MM.1S (cell line): Measurements from ENCODE around the gene SMG6.
A peak's percentile ranks its signal among the peaks of the same experiment; 100 is the strongest.

Experiments used
- DNase-seq: peaks from one replicate; pipeline ENCODE4 v3.0.0-alpha.2; 2015
- H2AFZ ChIP-seq: fragments of 300-600 bp; sonication (generic); 2 replicates; pipeline ENCODE4 v1.6.0; 2016; ENCODE audit warnings: antibody characterized with exemption, low read length
- H3F3A ChIP-seq: fragments of 300-600 bp; sonication (generic); 2 replicates; pipeline ENCODE4 v1.6.1; 2016; ENCODE audit warnings: mild to moderate bottlenecking, antibody characterized with exemption, low read length, moderate library complexity, mixed read lengths; ENCODE audit not compliant: insufficient read depth
- H3K27ac ChIP-seq: fragments of 300-600 bp; sonication (generic); 2 replicates; pipeline ENCODE4 v1.5.1; 2016; ENCODE audit warnings: mild to moderate bottlenecking, low read length
- H3K27me3 ChIP-seq: fragments of 300-600 bp; sonication (generic); replicated peaks from 2 replicates; pipeline ENCODE4 v1.6.0; 2016; ENCODE audit warnings: low read length; ENCODE audit not compliant: insufficient read depth
- H3K36me3 ChIP-seq: fragments of 300-600 bp; sonication (generic); replicated peaks from 2 replicates; pipeline ENCODE4 v1.6.1; 2016; ENCODE audit warnings: mild to moderate bottlenecking, low read length, mixed read lengths; ENCODE audit not compliant: insufficient read depth
- H3K4me1 ChIP-seq: fragments of 300-600 bp; sonication (generic); 2 replicates; pipeline ENCODE4 v1.6.1; 2016; ENCODE audit warnings: low read length, mixed read lengths
- H3K4me2 ChIP-seq: fragments of 300-600 bp; sonication (generic); 2 replicates; pipeline ENCODE4 v1.6.0; 2016; ENCODE audit warnings: low read depth, low read length
- H3K4me3 ChIP-seq: fragments of 300-600 bp; sonication (generic); 2 replicates; pipeline ENCODE4 v1.5.1; 2016; ENCODE audit warnings: low read length, mixed read lengths
- H3K79me2 ChIP-seq: fragments of 300-600 bp; sonication (generic); 2 replicates; pipeline ENCODE4 v1.6.1; 2016; ENCODE audit warnings: mixed run types, low read length, mixed read lengths
- H3K9ac ChIP-seq: fragments of 300-600 bp; sonication (generic); 2 replicates; pipeline ENCODE4 v1.6.1; 2016; ENCODE audit warnings: low read length, mixed read lengths
- H3K9me2 ChIP-seq: fragments of 300-600 bp; sonication (generic); replicated peaks from 2 replicates; pipeline ENCODE4 v1.6.1; 2016; ENCODE audit warnings: mild to moderate bottlenecking, low read length, mixed read lengths; ENCODE audit not compliant: insufficient read depth
- H3K9me3 ChIP-seq: fragments of 300-600 bp; sonication (generic); replicated peaks from 2 replicates; pipeline ENCODE4 v1.6.1; 2016; ENCODE audit warnings: mild to moderate bottlenecking, low read length, mixed read lengths; ENCODE audit not compliant: insufficient read depth
- H4K20me1 ChIP-seq: fragments of 300-600 bp; sonication (generic); 2 replicates; pipeline ENCODE4 v1.6.1; 2016; ENCODE audit warnings: mild to moderate bottlenecking, low read length, moderate library complexity, mixed read lengths; ENCODE audit not compliant: insufficient read depth
- CTCF ChIP-seq: fragments of 300-600 bp; sonication (generic); IDR thresholded peaks from 2 replicates; pipeline ENCODE4 v1.5.1; 2016; ENCODE audit warnings: antibody characterized with exemption, low read length, mixed read lengths
- EZH2 ChIP-seq: fragments of 300-600 bp; sonication (generic); optimal IDR thresholded peaks from 2 replicates; pipeline ENCODE3; 2017; ENCODE audit warnings: low read depth, mild to moderate bottlenecking, antibody characterized with exemption, low read length, mixed read lengths
- EZH2phosphoT487 ChIP-seq: fragments of 300-600 bp; sonication (generic); IDR thresholded peaks from 2 replicates; pipeline ENCODE4 v1.6.1; 2018; ENCODE audit warnings: antibody characterized with exemption, low read length

The SMG6 gene

GRCh38 chr17:2090804-2091534, 212.6 kb downstream of the SMG6 start:
- Histone ChIP-seq H3K4me1 (peaks cover 33% of the 10 kb centered on the region), H3K4me2 (peak overlapping the region; percentile 65; the same call in 1 of the 2 replicates), H2AFZ (no peak overlapping the region), H3K9me2 (no peaks in the 10 kb centered on the region), H3K9ac (peak overlapping the region; percentile 38; the same call in 1 of the 2 replicates), H3K27me3 (no peaks in the 10 kb centered on the region), H3K36me3 (no peaks in the 10 kb centered on the region), H3K4me3 (peak overlapping the region; percentile 52; the same call in 1 of the 2 replicates), H3K27ac (peak overlapping the region; percentile 65; the same call in 1 of the 2 replicates), H3F3A (peaks cover 25% of the 10 kb centered on the region), H4K20me1 (no peaks in the 10 kb centered on the region), H3K9me3 (no peaks in the 10 kb centered on the region), H3K79me2 (no peaks in the 10 kb centered on the region; the same call in 1 of the 2 replicates)
- TF ChIP-seq EZH2 (no peak), EZH2phosphoT487 (no peak), CTCF (no peak)
- no peak for DNase-seq

- Histone ChIP-seq H3K4me1 (peaks cover 33% of the 10 kb centered on the region), H3K9ac (peak overlapping the region; percentile 38; the same call in 1 of the 2 replicates), H2AFZ (no peak overlapping the region), H3K9me3 (no peaks in the 10 kb centered on the region), H4K20me1 (no peaks in the 10 kb centered on the region), H3K4me2 (peak overlapping the region; percentile 65), H3K27me3 (no peaks in the 10 kb centered on the region), H3K36me3 (no peaks in the 10 kb centered on the region), H3K9me2 (no peaks in the 10 kb centered on the region), H3K4me3 (peak overlapping the region; percentile 52), H3K27ac (peak overlapping the region; percentile 65; the same call in 1 of the 2 replicates), H3F3A (peaks cover 25% of the 10 kb centered on the region), H3K79me2 (no peaks in the 10 kb centered on the region; the same call in 1 of the 2 replicates)
- TF ChIP-seq EZH2phosphoT487, result no peak
- TF ChIP-seq CTCF, result no peak
- no peak for TF ChIP-seq EZH2
- no peak for DNase-seq
These were observed 213.4 kb downstream of the SMG6 start for GRCh38 chr17:2090210-2090641.

GRCh38 chr17:2089021-2089422, 214.6 kb downstream of the SMG6 start:
- no peaks in the 10 kb centered on the region for H4K20me1 ChIP-seq
- TF ChIP-seq EZH2 (no peak), CTCF (no peak), EZH2phosphoT487 (no peak)
- no peaks in the 10 kb centered on the region for H3K9me3 ChIP-seq
- peak overlapping the region; percentile 29; the same call in 1 of the 2 replicates for H3K9ac ChIP-seq
- peak overlapping the region; percentile 52 for H3K4me3 ChIP-seq
- H2AFZ ChIP-seq, result 0 out of 2 replicates have a peak overlapping the region, but pooled peaks have one; percentile 4
- peak overlapping the region; percentile 65 for H3K4me2 ChIP-seq
- H3F3A ChIP-seq, result peaks cover 25% of the 10 kb centered on the region
- peaks cover 33% of the 10 kb centered on the region for H3K4me1 ChIP-seq
- H3K79me2 ChIP-seq, result no peaks in the 10 kb centered on the region; the same call in 1 of the 2 replicates
- no peaks in the 10 kb centered on the region for H3K9me2 ChIP-seq
- no peaks in the 10 kb centered on the region for H3K36me3 ChIP-seq
- H3K27ac ChIP-seq, result peak overlapping the region; percentile 65
- no peak for DNase-seq
- no peaks in the 10 kb centered on the region for H3K27me3 ChIP-seq
